A549 (cell line): ENCODE measurements around the gene MACROH2A2. TPM values are rescaled to one million over a fixed set of nuclear protein-coding genes. Genes with fewer than 3 reads are reported as not detected.

Experiments used
- ATAC-seq, 2 experiments: fragments of 200-7000 bp in 1 of 2; fragments of >200 bp in 1 of 2; cut with Nextera tagmentation in 1 of 2; cut with Tn5 transposase in 1 of 2; 3 replicates each; pipeline versions ENCODE4 v1.8.0 to v1.9.1; 2018 to 2020; ENCODE audit warnings: mild to moderate bottlenecking in 1 of 2, moderate library complexity in 1 of 2
- CTCF ChIA-PET: fragments of 300-600 bp; sonication (Branson Sonifier 250); formaldehyde crosslinking; extraction: SDS; loops from one replicate; lab custom pipeline; 2021; ENCODE audit warnings: antibody characterized with exemption, inconsistent platforms; lab: Yijun Ruan, JAX
- POLR2A ChIA-PET: fragments of 350-600 bp; formaldehyde crosslinking; extraction: SDS; loops from one replicate; lab custom pipeline; 2021; ENCODE audit warnings: antibody characterized with exemption, inconsistent platforms; lab: Yijun Ruan, JAX
- DNase-seq, 2 experiments: peaks; one replicate each; pipeline versions ENCODE4 v3.0.0 to v3.0.0-alpha.2; 2011 to 2016; ENCODE audit warnings: low read depth in 1 of 2, low spot score in 1 of 2
- FAIRE-seq: peaks from 2 replicates; lab custom pipeline; 2011; peaks lifted over from hg19 to GRCh38; lab: Jason Lieb, UNC
- H3K27ac ChIP-seq, 2 experiments: fragments of >200 bp; sonication (Bioruptor Twin); formaldehyde crosslinking; 3 replicates each; pipeline ENCODE4 v1.5.1; 2016 to 2017
- H3K4me1 ChIP-seq: fragments of >200 bp; sonication (Bioruptor Twin); formaldehyde crosslinking; 3 replicates; pipeline ENCODE4 v1.6.1; 2016
- H3K4me2 ChIP-seq: fragments of >200 bp; sonication (Bioruptor Twin); formaldehyde crosslinking; 3 replicates; pipeline ENCODE4 v1.6.1; 2016
- H3K4me3 ChIP-seq: fragments of >200 bp; sonication (Bioruptor Twin); formaldehyde crosslinking; 3 replicates; pipeline ENCODE4 v1.5.1; 2016
- H3K9me3 ChIP-seq: fragments of >200 bp; sonication (Bioruptor Twin); formaldehyde crosslinking; 3 replicates; pipeline ENCODE4 v1.6.1; 2016
- BHLHE40 ChIP-seq: IDR thresholded peaks from 2 replicates; pipeline ENCODE4 v1.6.1; 2012; ENCODE audit warnings: low read depth, low read length, inconsistent platforms
- FOSB ChIP-seq: fragments of 250-450 bp; sonication (Bioruptor Pico); IDR thresholded peaks from 2 replicates; pipeline ENCODE4 v1.5.0; 2020; ENCODE audit warnings: mild to moderate bottlenecking, moderate library complexity
- HEYL ChIP-seq: fragments of 250-450 bp; sonication (Bioruptor Pico); IDR thresholded peaks from 2 replicates; pipeline ENCODE4 v1.8.0; 2021; ENCODE audit warnings: mild to moderate bottlenecking, moderate library complexity
- JUN ChIP-seq, 2 experiments: fragments of >200 bp; sonication (Bioruptor Twin); formaldehyde crosslinking; IDR thresholded peaks; 2 replicates in 1 of 2; 3 replicates in 1 of 2; pipeline ENCODE4 v1.6.1; 2016 to 2017
- MAZ ChIP-seq: fragments of 150-350 bp; IDR thresholded peaks from 2 replicates; pipeline ENCODE4 v1.6.1; 2014; ENCODE audit warnings: antibody characterized with exemption, low read depth, low read length, borderline replicate concordance
- MYC ChIP-seq: IDR thresholded peaks from 2 replicates; pipeline ENCODE4 v1.6.1; 2012; ENCODE audit warnings: mild to moderate bottlenecking, inconsistent platforms, low read length, improper control_type of control experiment, borderline replicate concordance
- PHF8 ChIP-seq: fragments of 200-600 bp; sonication (generic); IDR thresholded peaks from 2 replicates; pipeline ENCODE4 v1.6.1; 2016; ENCODE audit warnings: low read depth, mild to moderate bottlenecking, antibody characterized with exemption, moderate library complexity, borderline replicate concordance
- POLR2A ChIP-seq: IDR thresholded peaks from 2 replicates; pipeline ENCODE4 v1.6.1; 2012; ENCODE audit warnings: mild to moderate bottlenecking, low read length
- RAD21 ChIP-seq, 2 experiments: fragments of >200 bp in 1 of 2; sonication (Bioruptor Twin) in 1 of 2; formaldehyde crosslinking in 1 of 2; IDR thresholded peaks in 1 of 2; conservative IDR thresholded peaks in 1 of 2; 2 replicates in 1 of 2; 3 replicates in 1 of 2; pipeline ENCODE4 v1.6.1; 2012 to 2018; ENCODE audit warnings: inconsistent platforms in 1 of 2
- TFCP2L1 ChIP-seq: fragments of 250-450 bp; sonication (Bioruptor Pico); IDR thresholded peaks from 2 replicates; pipeline ENCODE4 v1.5.0; 2021; ENCODE audit warnings: mild to moderate bottlenecking
- TP53 ChIP-seq: fragments of 250-450 bp; sonication (Bioruptor Pico); IDR thresholded peaks from 2 replicates; pipeline ENCODE4 v1.5.0; 2021; ENCODE audit warnings: mild to moderate bottlenecking, moderate library complexity
- ZC3H11A ChIP-seq: fragments of 450-650 bp; IDR thresholded peaks from 2 replicates; pipeline ENCODE4 v1.6.1; 2014; ENCODE audit warnings: antibody characterized with exemption, mild to moderate bottlenecking
- WGBS: methylation state at CpG from one replicate; pipeline ENCODE4 v1.1.6; 2017; ENCODE audit errors: missing lambda C conversion rate; 5-methylcytosine and 5-hydroxymethylcytosine counted together
- polyA plus RNA-seq, 4 experiments: library from polyadenylated mRNA; depleted of rRNA in 3 of 4; stranded (reverse); fragments of >200 nt; fragmentation: RNase III in 1 of 4; extraction: RNeasy Plus Mini Kit Qiagen cat#74134 plus additional on column Dnase treatment in 1 of 4; gene quantifications; 2 replicates in 3 of 4; 3 replicates in 1 of 4; pipeline ENCODE4 v1.2.3, GENCODE V29; 2011 to 2017
- TF ChIP-seq, protein P1 (sequence below): IDR thresholded peaks from 2 replicates; pipeline ENCODE4 v1.6.1; 2012
- TF ChIP-seq, protein P2 (sequence below): IDR thresholded peaks from 2 replicates; pipeline ENCODE4 v1.6.1; 2012; ENCODE audit warnings: low read depth, borderline replicate concordance
- TF ChIP-seq, protein P3 (sequence below): fragments of >200 bp; sonication (Bioruptor Twin); formaldehyde crosslinking; IDR thresholded peaks from 3 replicates; pipeline ENCODE4 v1.5.1; 2016
- TF ChIP-seq, protein P4 (sequence below): fragments of 250-450 bp; sonication (Bioruptor Pico); IDR thresholded peaks from 2 replicates; pipeline ENCODE4 v1.5.0; 2021; ENCODE audit warnings: mild to moderate bottlenecking, moderate library complexity, borderline replicate concordance
- TF ChIP-seq, protein P5 (sequence below): fragments of >200 bp; sonication (Bioruptor Twin); formaldehyde crosslinking; IDR thresholded peaks from 3 replicates; pipeline ENCODE4 v1.6.1; 2016

Gene MACROH2A2
- polyA plus RNA-seq, 2 of the 4 experiments (the other 2 are of a cell fraction), result 22.2 to 29.6 TPM

DNA sequence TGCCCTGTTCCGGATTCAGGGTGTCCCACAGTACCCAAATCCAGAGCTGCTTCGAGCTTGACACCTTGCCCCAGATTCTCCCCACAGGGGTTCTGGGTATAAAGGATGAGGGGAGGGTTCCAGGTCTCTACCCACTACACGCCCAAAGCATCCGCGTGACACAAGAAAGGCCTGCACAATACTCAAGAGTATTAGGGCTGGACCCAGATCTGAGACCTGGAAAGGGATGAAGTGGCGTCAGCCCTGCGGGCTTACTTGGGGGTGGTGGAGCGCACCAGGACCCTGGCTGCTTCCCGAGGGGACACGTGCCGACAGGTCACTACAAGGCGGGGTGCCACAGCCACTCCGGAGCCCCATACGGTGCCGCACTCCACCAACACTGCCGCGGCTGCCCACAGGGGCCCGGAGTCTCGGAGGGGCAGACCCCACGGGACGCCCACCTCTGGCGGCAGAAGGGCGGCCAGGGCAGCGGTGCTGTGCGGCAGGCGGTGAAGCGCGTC lies 92.6 kb downstream of the MACROH2A2 start (continued):
- TF ChIP-seq HEYL, result no peak
- no peak for TF ChIP-seq TP53 (CRISPR knock-in tag)
- no peak for TF ChIP-seq FOSB

DNA sequence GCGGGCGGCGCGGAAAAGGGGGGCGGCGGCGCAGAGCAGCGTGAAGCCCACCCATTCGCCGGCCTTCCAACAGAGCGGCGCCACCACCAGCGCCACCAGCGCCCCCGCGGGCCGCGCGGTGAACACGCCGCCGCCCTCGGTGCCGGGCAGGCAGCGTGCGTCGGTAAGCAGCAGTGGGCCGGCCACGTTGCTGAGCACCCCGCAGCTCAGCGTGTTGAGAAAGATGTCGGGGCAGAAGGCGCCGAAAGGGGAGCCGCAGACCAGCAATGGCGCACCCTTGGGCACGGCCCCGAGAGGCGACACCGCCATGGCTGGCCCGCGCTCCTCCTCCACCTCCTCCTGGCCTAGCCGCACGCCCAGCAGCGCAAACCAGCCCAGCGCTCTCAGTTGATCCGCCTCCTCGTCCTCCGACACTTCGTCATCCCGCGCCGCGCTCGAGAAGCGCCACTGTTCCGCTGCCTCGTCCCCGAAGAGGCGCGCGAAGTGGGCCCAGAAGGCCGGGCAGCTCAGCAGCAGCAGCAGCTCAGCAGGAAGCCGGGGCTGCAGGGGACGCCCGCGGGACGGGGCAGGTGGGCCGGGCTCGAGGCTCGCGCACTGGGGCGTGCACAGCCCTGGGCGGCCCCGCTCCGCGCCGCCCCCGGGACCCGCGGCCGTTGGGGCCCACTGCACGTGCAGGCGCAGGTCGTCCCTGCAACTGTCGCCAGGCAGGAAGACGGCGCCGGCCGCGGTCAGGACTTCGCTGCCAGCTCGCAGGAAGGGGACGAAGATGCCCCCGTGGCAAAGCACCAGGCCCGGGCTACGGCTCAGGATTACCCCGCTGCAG lies 93.2 kb downstream of the MACROH2A2 start:
- POLR2A ChIA-PET, result interaction anchor here (0.5 to 3.3 kb wide), 29 partner anchors 10 to 1447 kb away, joined by 3 to 52 read pairs (median 5); partner anchors contain the start of genes EIF4EBP2, PPA1 and SAR1A
- FAIRE-seq (no peak), DNase-seq (peak; percentile 61 to 69)
- no peaks in the 10 kb centered on the region for H3K9me3 ChIP-seq
- TF ChIP-seq RAD21 (conservative IDR thresholded peaks at IDR 0.05 in 1 of 2, IDR thresholded peaks at IDR 0.05 in 1 of 2) (0 out of 5 replicates have a peak, but pooled peaks of 1 of the 2 experiments have one; percentile 13), BHLHE40 (no peak), MAZ (no peak), POLR2A (peak; percentile 20; the same call in 1 of the 2 replicates), ZC3H11A (no peak), JUN (IDR thresholded peaks at IDR 0.05) (peak in 1 of 2 experiments; percentile 45; a peak in 1 of 5 replicates), MYC (peak; percentile 93), TFCP2L1 (0 out of 2 replicates have a peak, but pooled peaks have one; percentile 34), PHF8 (peak; percentile 61)
- TF ChIP-seq, protein P1, sequence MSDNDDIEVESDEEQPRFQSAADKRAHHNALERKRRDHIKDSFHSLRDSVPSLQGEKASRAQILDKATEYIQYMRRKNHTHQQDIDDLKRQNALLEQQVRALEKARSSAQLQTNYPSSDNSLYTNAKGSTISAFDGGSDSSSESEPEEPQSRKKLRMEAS, result peak; percentile 84
- TF ChIP-seq, protein P2, sequence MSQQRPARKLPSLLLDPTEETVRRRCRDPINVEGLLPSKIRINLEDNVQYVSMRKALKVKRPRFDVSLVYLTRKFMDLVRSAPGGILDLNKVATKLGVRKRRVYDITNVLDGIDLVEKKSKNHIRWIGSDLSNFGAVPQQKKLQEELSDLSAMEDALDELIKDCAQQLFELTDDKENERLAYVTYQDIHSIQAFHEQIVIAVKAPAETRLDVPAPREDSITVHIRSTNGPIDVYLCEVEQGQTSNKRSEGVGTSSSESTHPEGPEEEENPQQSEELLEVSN, result peak; percentile 79; the same call in 1 of the 2 replicates
- TF ChIP-seq, protein P3, sequence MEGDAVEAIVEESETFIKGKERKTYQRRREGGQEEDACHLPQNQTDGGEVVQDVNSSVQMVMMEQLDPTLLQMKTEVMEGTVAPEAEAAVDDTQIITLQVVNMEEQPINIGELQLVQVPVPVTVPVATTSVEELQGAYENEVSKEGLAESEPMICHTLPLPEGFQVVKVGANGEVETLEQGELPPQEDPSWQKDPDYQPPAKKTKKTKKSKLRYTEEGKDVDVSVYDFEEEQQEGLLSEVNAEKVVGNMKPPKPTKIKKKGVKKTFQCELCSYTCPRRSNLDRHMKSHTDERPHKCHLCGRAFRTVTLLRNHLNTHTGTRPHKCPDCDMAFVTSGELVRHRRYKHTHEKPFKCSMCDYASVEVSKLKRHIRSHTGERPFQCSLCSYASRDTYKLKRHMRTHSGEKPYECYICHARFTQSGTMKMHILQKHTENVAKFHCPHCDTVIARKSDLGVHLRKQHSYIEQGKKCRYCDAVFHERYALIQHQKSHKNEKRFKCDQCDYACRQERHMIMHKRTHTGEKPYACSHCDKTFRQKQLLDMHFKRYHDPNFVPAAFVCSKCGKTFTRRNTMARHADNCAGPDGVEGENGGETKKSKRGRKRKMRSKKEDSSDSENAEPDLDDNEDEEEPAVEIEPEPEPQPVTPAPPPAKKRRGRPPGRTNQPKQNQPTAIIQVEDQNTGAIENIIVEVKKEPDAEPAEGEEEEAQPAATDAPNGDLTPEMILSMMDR, result peak; percentile 62
- TF ChIP-seq, protein P4, sequence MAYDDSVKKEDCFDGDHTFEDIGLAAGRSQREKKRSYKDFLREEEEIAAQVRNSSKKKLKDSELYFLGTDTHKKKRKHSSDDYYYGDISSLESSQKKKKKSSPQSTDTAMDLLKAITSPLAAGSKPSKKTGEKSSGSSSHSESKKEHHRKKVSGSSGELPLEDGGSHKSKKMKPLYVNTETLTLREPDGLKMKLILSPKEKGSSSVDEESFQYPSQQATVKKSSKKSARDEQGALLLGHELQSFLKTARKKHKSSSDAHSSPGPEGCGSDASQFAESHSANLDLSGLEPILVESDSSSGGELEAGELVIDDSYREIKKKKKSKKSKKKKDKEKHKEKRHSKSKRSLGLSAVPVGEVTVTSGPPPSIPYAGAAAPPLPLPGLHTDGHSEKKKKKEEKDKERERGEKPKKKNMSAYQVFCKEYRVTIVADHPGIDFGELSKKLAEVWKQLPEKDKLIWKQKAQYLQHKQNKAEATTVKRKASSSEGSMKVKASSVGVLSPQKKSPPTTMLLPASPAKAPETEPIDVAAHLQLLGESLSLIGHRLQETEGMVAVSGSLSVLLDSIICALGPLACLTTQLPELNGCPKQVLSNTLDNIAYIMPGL (CRISPR knock-in tag), result peak; percentile 89
- TF ChIP-seq, protein P5, sequence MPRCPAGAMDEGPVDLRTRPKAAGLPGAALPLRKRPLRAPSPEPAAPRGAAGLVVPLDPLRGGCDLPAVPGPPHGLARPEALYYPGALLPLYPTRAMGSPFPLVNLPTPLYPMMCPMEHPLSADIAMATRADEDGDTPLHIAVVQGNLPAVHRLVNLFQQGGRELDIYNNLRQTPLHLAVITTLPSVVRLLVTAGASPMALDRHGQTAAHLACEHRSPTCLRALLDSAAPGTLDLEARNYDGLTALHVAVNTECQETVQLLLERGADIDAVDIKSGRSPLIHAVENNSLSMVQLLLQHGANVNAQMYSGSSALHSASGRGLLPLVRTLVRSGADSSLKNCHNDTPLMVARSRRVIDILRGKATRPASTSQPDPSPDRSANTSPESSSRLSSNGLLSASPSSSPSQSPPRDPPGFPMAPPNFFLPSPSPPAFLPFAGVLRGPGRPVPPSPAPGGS, result 0 out of 3 replicates have a peak, but pooled peaks have one; percentile 19
- TF ChIP-seq, all 56 proteins: peak for 11
- Histone ChIP-seq H3K4me2 (peak overlapping the region; percentile 99), H3K4me3 (peak overlapping the region; percentile 79), H3K4me1 (peaks cover 18% of the 10 kb centered on the region), H3K27ac (peak overlapping the region; percentile 95 to 96)
- 1% methylated on average over 33 of the region's 98 CpGs for WGBS
- CTCF ChIA-PET, result interaction anchor here (0.6 to 14.0 kb wide), 30 partner anchors 11 to 498 kb away, joined by 3 to 228 read pairs (median 5); partner anchors contain the start of gene SAR1A
- ATAC-seq, result peak; percentile 81 to 82
